GM15510 (cell line): Measurements from ENCODE around the gene HMX2.

Experiments
- POLR2A ChIP-seq: IDR thresholded peaks from 3 replicates; pipeline ENCODE4 v1.6.1; 2011; ENCODE audit warnings: borderline replicate concordance; ENCODE audit not compliant: insufficient read length; ENCODE audit errors: extremely low read depth

Gene HMX2

DNA sequence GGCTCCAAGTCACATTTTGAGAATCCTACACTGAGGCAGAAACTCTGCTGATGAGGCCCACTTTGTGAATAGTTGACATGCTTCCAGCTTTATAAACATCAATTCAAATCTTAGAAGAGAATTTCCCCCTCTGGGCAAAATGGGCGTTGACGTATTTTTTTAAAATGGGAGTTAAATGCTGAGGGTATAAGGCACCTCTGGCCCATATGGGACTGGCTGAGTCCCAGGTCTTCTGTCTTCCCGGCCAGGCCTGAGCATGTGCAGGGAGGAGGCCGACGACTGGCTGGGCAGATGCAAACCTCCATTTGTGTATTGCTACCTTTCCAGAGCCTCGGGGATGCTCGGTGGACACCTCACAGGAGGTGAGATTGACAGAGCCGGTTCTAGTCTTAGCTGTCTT, 44.0 kb downstream of the HMX2 start:
- no peak for TF ChIP-seq POLR2A

DNA sequence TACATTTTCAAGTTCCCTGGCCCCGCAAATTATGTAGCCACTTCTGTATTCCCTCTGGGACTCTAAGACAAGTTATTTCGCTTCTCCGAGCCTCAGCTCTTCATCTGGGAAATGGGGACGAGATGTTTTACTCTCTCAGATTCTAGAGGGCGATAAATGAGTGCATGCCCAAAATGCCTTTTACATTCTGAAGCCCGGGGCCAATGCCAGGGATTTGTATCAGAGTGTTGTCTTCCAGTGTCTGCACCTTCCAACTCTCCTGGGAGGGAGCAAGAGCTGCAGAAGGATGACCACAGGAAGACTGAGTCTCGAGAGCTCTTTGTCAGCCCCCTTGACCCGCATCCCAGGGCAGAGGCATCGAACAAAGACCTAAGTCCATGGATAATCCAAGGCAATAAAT, 46.1 kb downstream of the HMX2 start:
- no peak for TF ChIP-seq POLR2A
